Measurements from ENCODE around the gene DNAH11. TPM values are rescaled to one million over a fixed set of nuclear protein-coding genes. Genes with fewer than 3 reads are reported as not detected.
"Not testable (repeated sequence)": the region's sequence is repeated elsewhere in the genome, so short reads cannot be mapped to it uniquely, and the experiment has no call there.

The DNAH11 gene, protein sequence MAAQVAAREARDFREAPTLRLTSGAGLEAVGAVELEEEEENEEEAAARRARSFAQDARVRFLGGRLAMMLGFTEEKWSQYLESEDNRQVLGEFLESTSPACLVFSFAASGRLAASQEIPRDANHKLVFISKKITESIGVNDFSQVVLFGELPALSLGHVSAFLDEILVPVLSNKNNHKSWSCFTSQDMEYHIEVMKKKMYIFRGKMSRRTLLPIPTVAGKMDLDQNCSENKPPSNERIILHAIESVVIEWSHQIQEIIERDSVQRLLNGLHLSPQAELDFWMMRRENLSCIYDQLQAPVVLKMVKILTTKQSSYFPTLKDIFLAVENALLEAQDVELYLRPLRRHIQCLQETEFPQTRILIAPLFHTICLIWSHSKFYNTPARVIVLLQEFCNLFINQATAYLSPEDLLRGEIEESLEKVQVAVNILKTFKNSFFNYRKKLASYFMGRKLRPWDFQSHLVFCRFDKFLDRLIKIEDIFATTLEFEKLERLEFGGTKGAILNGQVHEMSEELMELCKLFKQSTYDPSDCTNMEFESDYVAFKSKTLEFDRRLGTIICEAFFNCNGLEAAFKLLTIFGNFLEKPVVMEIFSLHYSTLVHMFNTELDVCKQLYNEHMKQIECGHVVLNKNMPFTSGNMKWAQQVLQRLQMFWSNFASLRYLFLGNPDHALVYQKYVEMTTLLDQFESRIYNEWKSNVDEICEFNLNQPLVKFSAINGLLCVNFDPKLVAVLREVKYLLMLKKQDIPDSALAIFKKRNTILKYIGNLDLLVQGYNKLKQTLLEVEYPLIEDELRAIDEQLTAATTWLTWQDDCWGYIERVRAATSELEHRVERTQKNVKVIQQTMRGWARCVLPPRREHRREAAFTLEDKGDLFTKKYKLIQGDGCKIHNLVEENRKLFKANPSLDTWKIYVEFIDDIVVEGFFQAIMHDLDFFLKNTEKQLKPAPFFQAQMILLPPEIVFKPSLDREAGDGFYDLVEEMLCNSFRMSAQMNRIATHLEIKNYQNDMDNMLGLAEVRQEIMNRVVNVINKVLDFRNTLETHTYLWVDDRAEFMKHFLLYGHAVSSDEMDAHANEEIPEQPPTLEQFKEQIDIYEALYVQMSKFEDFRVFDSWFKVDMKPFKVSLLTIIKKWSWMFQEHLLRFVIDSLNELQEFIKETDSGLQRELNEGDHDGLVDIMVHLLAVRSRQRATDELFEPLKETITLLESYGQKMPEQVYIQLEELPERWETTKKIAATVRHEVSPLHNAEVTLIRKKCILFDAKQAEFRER (N-terminal part only)
- under 1 TPM in 2 of 3 donors, not detected in 1; under 0.01 to 0.03 TPM for total RNA-seq

GRCh38 chr7:21542891-21543527 is at the start of gene DNAH11:
DNAH11 (plus strand) TSS chr7:21543039; CDS start chr7:21543246, 207 bp downstream.
- no peaks in the 10 kb centered on the region for H3K36me3 Mint-ChIP-seq (ENCODE audit: insufficient read depth)
- H3K4me1 Mint-ChIP-seq (ENCODE audit: low read depth), result peaks cover 11% of the 10 kb centered on the region
- no peaks in the 10 kb centered on the region for H3K9me3 Mint-ChIP-seq
- peak within 1 kb of the TSS; percentile 42 for H3K4me3 Mint-ChIP-seq
- DNase-seq (no peak), ATAC-seq (peak; percentile 86 to 87)
- H3K27me3 Mint-ChIP-seq (ENCODE audit: low read depth), result peaks cover 59% of the 10 kb centered on the region

DNA sequence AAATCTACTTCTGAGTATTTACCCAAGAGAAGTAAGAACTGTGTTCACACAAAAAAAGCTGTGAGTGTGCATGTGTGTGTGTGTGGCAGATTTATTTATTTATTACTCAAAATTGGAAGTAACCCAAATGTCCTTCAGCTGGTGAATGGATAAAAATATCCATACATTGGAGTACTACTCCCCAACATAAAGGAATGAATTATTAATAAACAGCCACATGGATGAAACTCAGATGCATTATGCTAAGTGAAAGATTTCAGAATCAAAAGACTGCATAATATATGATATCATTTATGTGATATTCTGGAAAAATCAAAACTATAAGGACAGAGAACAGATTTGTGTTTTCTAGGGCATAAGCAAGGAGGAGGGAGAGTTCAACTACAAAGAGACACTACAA is 47.1 kb upstream of the DNAH11 start:
- Mint-ChIP-seq H3K4me3 (no peak overlapping the region), H3K27me3 (ENCODE audit: low read depth) (no peaks in the 10 kb centered on the region), H3K4me1 (ENCODE audit: low read depth) (peaks cover 1% of the 10 kb centered on the region), H3K36me3 (ENCODE audit: insufficient read depth) (peaks cover 56% of the 10 kb centered on the region), H3K9me3 (peaks cover 20% of the 10 kb centered on the region)
- ATAC-seq, result no peak
- no peak for DNase-seq

DNA sequence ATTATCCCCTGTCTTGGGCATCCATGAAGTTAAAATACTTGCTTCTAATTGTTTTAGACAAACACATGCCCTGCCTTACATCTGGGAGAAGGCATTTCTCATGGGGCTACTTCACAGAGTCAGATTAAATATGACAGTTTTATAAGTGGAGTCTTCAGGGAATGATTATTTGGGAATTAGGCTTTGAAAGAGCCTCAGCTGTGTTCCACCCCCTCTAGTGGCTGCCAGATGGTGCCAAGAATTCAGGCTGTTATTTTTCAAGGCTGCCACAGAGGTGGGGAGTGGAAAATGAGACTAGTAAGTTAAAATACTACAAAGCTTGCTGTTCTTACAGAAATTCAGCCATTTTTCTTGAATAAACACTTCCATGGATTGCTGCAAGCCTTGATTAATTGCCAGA is 45.8 kb upstream of the DNAH11 start:
- peaks cover 56% of the 10 kb centered on the region for H3K36me3 Mint-ChIP-seq (ENCODE audit: insufficient read depth)
- H3K9me3 Mint-ChIP-seq, result peaks cover 17% of the 10 kb centered on the region
- ATAC-seq, result no peak
- H3K4me1 Mint-ChIP-seq (ENCODE audit: low read depth), result peaks cover 1% of the 10 kb centered on the region
- DNase-seq, result no peak
- H3K27me3 Mint-ChIP-seq (ENCODE audit: low read depth), result no peaks in the 10 kb centered on the region
- no peak overlapping the region for H3K4me3 Mint-ChIP-seq

- H3K9me3 Mint-ChIP-seq, result peaks cover 28% of the 10 kb centered on the region
Observed at GRCh38 chr7:21500117-21500832, 42.6 kb upstream of the DNAH11 start.

GRCh38 chr7:21504021-21504420 is 38.8 kb upstream of the DNAH11 start:
- H3K27me3 Mint-ChIP-seq (ENCODE audit: low read depth), result no peaks in the 10 kb centered on the region
- H3K4me3 Mint-ChIP-seq, result no peak overlapping the region
- H3K36me3 Mint-ChIP-seq (ENCODE audit: insufficient read depth), result peaks cover 74% of the 10 kb centered on the region
- H3K9me3 Mint-ChIP-seq, result peaks cover 28% of the 10 kb centered on the region
- ATAC-seq (no peak), DNase-seq (no peak)
- H3K4me1 Mint-ChIP-seq (ENCODE audit: low read depth), result no peaks in the 10 kb centered on the region

More at GRCh38 chr7:21500117-21500832, 42.6 kb upstream of the DNAH11 start:
- Mint-ChIP-seq H3K4me1 (ENCODE audit: low read depth) (peaks cover 1% of the 10 kb centered on the region), H3K36me3 (ENCODE audit: insufficient read depth) (peaks cover 71% of the 10 kb centered on the region), H3K27me3 (ENCODE audit: low read depth) (no peaks in the 10 kb centered on the region), H3K4me3 (no peak overlapping the region)
- DNase-seq (no peak), ATAC-seq (no peak)

- ATAC-seq (peak in 1 of 2 donors; percentile 35), DNase-seq (no peak)
- peaks cover 28% of the 10 kb centered on the region for H3K9me3 Mint-ChIP-seq
- peaks cover 70% of the 10 kb centered on the region for H3K36me3 Mint-ChIP-seq (ENCODE audit: insufficient read depth)
- H3K4me1 Mint-ChIP-seq (ENCODE audit: low read depth), result no peaks in the 10 kb centered on the region
- H3K27me3 Mint-ChIP-seq (ENCODE audit: low read depth), result no peaks in the 10 kb centered on the region
- H3K4me3 Mint-ChIP-seq, result no peak overlapping the region
Observed at GRCh38 chr7:21507627-21508343, 35.1 kb upstream of the DNAH11 start.

- DNase-seq, result no peak
- Mint-ChIP-seq H3K9me3 (peaks cover 26% of the 10 kb centered on the region), H3K4me1 (ENCODE audit: low read depth) (no peaks in the 10 kb centered on the region), H3K36me3 (ENCODE audit: insufficient read depth) (peaks cover 65% of the 10 kb centered on the region), H3K27me3 (ENCODE audit: low read depth) (no peaks in the 10 kb centered on the region), H3K4me3 (no peak overlapping the region)
- ATAC-seq, result no peak
Observed at GRCh38 chr7:21508538-21508937, 34.3 kb upstream of the DNAH11 start.

- H3K36me3 Mint-ChIP-seq (ENCODE audit: insufficient read depth), result peaks cover 22% of the 10 kb centered on the region
- H3K27me3 Mint-ChIP-seq (ENCODE audit: low read depth), result no peaks in the 10 kb centered on the region
- no peak overlapping the region for H3K4me3 Mint-ChIP-seq
- DNase-seq (no peak), ATAC-seq (no peak)
- H3K9me3 Mint-ChIP-seq, result no peaks in the 10 kb centered on the region
- no peaks in the 10 kb centered on the region for H3K4me1 Mint-ChIP-seq (ENCODE audit: low read depth)
Observed at GRCh38 chr7:21514062-21514461, 28.8 kb upstream of the DNAH11 start.

GRCh38 chr7:21524680-21525079 is 18.2 kb upstream of the DNAH11 start:
- no peak overlapping the region for H3K4me3 Mint-ChIP-seq
- no peaks in the 10 kb centered on the region for H3K4me1 Mint-ChIP-seq (ENCODE audit: low read depth)
- no peak for ATAC-seq
- no peaks in the 10 kb centered on the region for H3K36me3 Mint-ChIP-seq (ENCODE audit: insufficient read depth)
- no peaks in the 10 kb centered on the region for H3K27me3 Mint-ChIP-seq (ENCODE audit: low read depth)
- H3K9me3 Mint-ChIP-seq, result no peaks in the 10 kb centered on the region
- no peak for DNase-seq

DNA sequence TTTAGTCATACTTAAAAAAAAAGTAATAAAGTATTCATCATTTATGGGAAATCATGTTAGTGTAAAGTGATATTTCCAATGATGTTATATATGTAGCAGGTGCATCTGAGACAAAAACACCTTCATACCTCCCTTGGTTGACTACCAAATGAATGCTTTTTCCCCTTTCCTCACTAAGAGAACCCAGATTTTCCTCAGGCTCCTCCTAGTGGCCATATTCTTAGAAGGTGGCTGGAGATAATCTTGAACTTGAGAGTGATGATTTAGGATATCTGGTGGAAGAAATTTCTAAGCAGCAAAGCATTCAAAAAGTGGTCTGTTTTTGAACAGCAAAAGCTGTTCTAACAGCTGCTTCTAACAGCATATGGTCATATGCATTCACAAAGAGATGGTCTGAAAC is 16.8 kb upstream of the DNAH11 start:
- no peaks in the 10 kb centered on the region for H3K36me3 Mint-ChIP-seq (ENCODE audit: insufficient read depth)
- H3K9me3 Mint-ChIP-seq, result no peaks in the 10 kb centered on the region
- H3K27me3 Mint-ChIP-seq (ENCODE audit: low read depth), result no peaks in the 10 kb centered on the region
- ATAC-seq (no peak), DNase-seq (no peak)
- no peaks in the 10 kb centered on the region for H3K4me1 Mint-ChIP-seq (ENCODE audit: low read depth)
- H3K4me3 Mint-ChIP-seq, result no peak overlapping the region

DNA sequence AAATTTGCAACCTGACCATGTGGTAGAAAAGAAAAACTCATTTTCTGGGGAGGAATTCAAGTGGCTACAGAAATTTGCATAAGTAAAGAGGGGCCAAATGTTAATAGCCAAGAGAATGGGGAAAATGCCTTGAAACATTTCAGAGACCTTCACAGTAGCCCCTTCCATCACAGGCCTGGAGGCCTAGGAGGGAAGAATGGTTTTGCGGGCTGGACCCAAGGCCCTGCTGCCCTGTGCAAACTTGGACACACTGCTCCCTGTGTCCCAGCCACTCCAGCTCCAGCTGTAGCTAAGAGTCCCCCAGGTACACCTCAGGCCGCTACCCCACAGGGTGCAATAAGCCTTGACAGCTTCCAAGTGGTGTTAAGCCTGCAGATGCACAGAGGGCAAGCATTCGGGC is 16.4 kb upstream of the DNAH11 start:
- ATAC-seq, result no peak
- Mint-ChIP-seq H3K36me3 (ENCODE audit: insufficient read depth) (no peaks in the 10 kb centered on the region), H3K4me1 (ENCODE audit: low read depth) (no peaks in the 10 kb centered on the region), H3K9me3 (no peaks in the 10 kb centered on the region), H3K4me3 (no peak overlapping the region), H3K27me3 (ENCODE audit: low read depth) (no peaks in the 10 kb centered on the region)
- no peak for DNase-seq

GRCh38 chr7:21532485-21532884 is 10.4 kb upstream of the DNAH11 start:
- ATAC-seq; H3K9me3 Mint-ChIP-seq; H3K4me3 Mint-ChIP-seq; DNase-seq; H3K36me3 Mint-ChIP-seq (ENCODE audit: insufficient read depth); H3K4me1 Mint-ChIP-seq (ENCODE audit: low read depth): not testable (repeated sequence)
- H3K27me3 Mint-ChIP-seq (ENCODE audit: low read depth), result peaks cover 11% of the 10 kb centered on the region

- H3K27me3 Mint-ChIP-seq (ENCODE audit: low read depth), result peaks cover 18% of the 10 kb centered on the region
- not testable (repeated sequence) for H3K4me1 Mint-ChIP-seq (ENCODE audit: low read depth); H3K4me3 Mint-ChIP-seq; H3K9me3 Mint-ChIP-seq; H3K36me3 Mint-ChIP-seq (ENCODE audit: insufficient read depth); ATAC-seq; DNase-seq
Observed at GRCh38 chr7:21533646-21534045, 9.2 kb upstream of the DNAH11 start.

Data from activated T-cell treated with anti-CD3 and anti-CD28 coated beads, Interleukin-2, amount 50 U/mL, for 4 hours (primary cell).